K562 (cell line): ENCODE measurements around the gene TUBA4B. TPM values are rescaled to one million over a fixed set of nuclear protein-coding genes. Genes with fewer than 3 reads are reported as not detected.

Experiments used
- ADNP ChIP-seq: fragments of 200-800 bp; sonication (Bioruptor generic); IDR thresholded peaks from 2 replicates; pipeline ENCODE4 v1.6.1; 2016; ENCODE audit warnings: missing genetic modification characterization, missing compliant biosample characterization
- ARID4B ChIP-seq: sonication (generic); formaldehyde crosslinking; IDR thresholded peaks from 2 replicates; pipeline ENCODE4 v1.8.0; 2022; ENCODE audit warnings: mild to moderate bottlenecking, missing genetic modification reagents
- EZH2 ChIP-seq: IDR thresholded peaks from 2 replicates; pipeline ENCODE4 v1.6.1; 2012; ENCODE audit warnings: low read depth, mild to moderate bottlenecking, inconsistent platforms, low read length, borderline replicate concordance
- FOXP1 ChIP-seq: sonication (generic); formaldehyde crosslinking; IDR thresholded peaks from 2 replicates; pipeline ENCODE4 v1.8.0; 2022; ENCODE audit warnings: mild to moderate bottlenecking, missing genetic modification reagents
- GATA2 ChIP-seq: sonication (generic); formaldehyde crosslinking; IDR thresholded peaks from 2 replicates; pipeline ENCODE4 v1.4.0; 2020; ENCODE audit warnings: mild to moderate bottlenecking, missing genetic modification reagents
- ILF3 ChIP-seq: fragments of 450-650 bp; IDR thresholded peaks from 2 replicates; pipeline ENCODE4 v1.6.1; 2018; ENCODE audit warnings: antibody characterized with exemption, mild to moderate bottlenecking, moderate library complexity, borderline replicate concordance
- KDM1A ChIP-seq, 2 experiments: fragments of 450-650 bp; IDR thresholded peaks; 2 replicates each; pipeline ENCODE4 v1.6.1; 2016; ENCODE audit warnings: mild to moderate bottlenecking in 2 of 2
- KLF1 ChIP-seq: fragments of 450-650 bp; IDR thresholded peaks from 2 replicates; pipeline ENCODE4 v1.6.1; 2016; ENCODE audit warnings: missing genetic modification characterization, missing compliant biosample characterization
- MTA2 ChIP-seq: fragments of 450-650 bp; IDR thresholded peaks from 2 replicates; pipeline ENCODE4 v1.6.1; 2016; ENCODE audit warnings: low read depth
- POLR2G ChIP-seq: fragments of 200-400 bp; formaldehyde crosslinking; IDR thresholded peaks from 2 replicates; pipeline ENCODE4 v1.6.1; 2017; ENCODE audit warnings: low read depth, mild to moderate bottlenecking, antibody characterized with exemption, low read length, moderate library complexity
- POLR3G ChIP-seq: IDR thresholded peaks from 2 replicates; pipeline ENCODE4 v1.6.1; 2011; ENCODE audit not compliant: insufficient read length, insufficient replicate concordance; ENCODE audit errors: extremely low read depth
- PYGO2 ChIP-seq: fragments of 450-650 bp; IDR thresholded peaks from 2 replicates; pipeline ENCODE4 v1.6.1; 2016; ENCODE audit warnings: mild to moderate bottlenecking, missing genetic modification characterization, moderate library complexity, missing compliant biosample characterization
- RBM17 ChIP-seq: fragments of 200-400 bp; formaldehyde crosslinking; IDR thresholded peaks from 2 replicates; pipeline ENCODE4 v1.6.1; 2017; ENCODE audit warnings: low read depth, mild to moderate bottlenecking, low read length, borderline replicate concordance
- SMAD3 ChIP-seq: fragments of 450-650 bp; formaldehyde crosslinking; conservative IDR thresholded peaks from 2 replicates; pipeline ENCODE4 v1.4.0; 2020; ENCODE audit warnings: mild to moderate bottlenecking
- SP1 ChIP-seq: sonication (generic); formaldehyde crosslinking; IDR thresholded peaks from 2 replicates; pipeline ENCODE4 v1.8.1; 2022; ENCODE audit warnings: mild to moderate bottlenecking, missing genetic modification reagents
- TEAD4 ChIP-seq, 2 experiments: sonication (generic) in 1 of 2; formaldehyde crosslinking in 1 of 2; IDR thresholded peaks; 2 replicates each; pipeline versions ENCODE4 v1.6.1 to v1.8.0; 2012 to 2022; ENCODE audit warnings: borderline replicate concordance in 1 of 2, inconsistent platforms in 1 of 2, low read length in 1 of 2, mild to moderate bottlenecking in 1 of 2, missing genetic modification reagents in 1 of 2
- ZBTB33 ChIP-seq: sonication (generic); formaldehyde crosslinking; IDR thresholded peaks from 2 replicates; pipeline ENCODE4 v1.8.1; 2023; ENCODE audit warnings: mild to moderate bottlenecking, missing genetic modification reagents
- ZNF140 ChIP-seq: fragments of 250-450 bp; sonication (Bioruptor Pico); IDR thresholded peaks from 2 replicates; pipeline ENCODE4 v1.8.0; 2021; ENCODE audit warnings: moderate library complexity, mild to moderate bottlenecking, inconsistent platforms
- ZNF197 ChIP-seq: fragments of 200-800 bp; sonication (Bioruptor generic); IDR thresholded peaks from 2 replicates; pipeline ENCODE4 v1.6.1; 2016; ENCODE audit warnings: low read depth, missing genetic modification characterization, missing compliant biosample characterization
- ZNF239 ChIP-seq: fragments of 250-450 bp; sonication (Bioruptor Pico); IDR thresholded peaks from 2 replicates; pipeline ENCODE4 v1.4.0; 2020; ENCODE audit warnings: mild to moderate bottlenecking
- ZNF24 ChIP-seq: fragments of 450-650 bp; IDR thresholded peaks from 2 replicates; pipeline ENCODE4 v1.6.1; 2016
- ZNF445 ChIP-seq: fragments of 250-450 bp; sonication (Bioruptor Pico); IDR thresholded peaks from 2 replicates; pipeline ENCODE4 v1.4.0; 2020; ENCODE audit warnings: low read depth, mild to moderate bottlenecking, moderate library complexity
- ZNF583 ChIP-seq: fragments of 250-450 bp; sonication (Bioruptor Pico); IDR thresholded peaks from 2 replicates; pipeline ENCODE4 v1.4.0; 2020
- polyA plus RNA-seq, 8 experiments: library from polyadenylated mRNA; depleted of rRNA in 4 of 8; stranded (reverse) in 5 of 8; unstranded in 3 of 8; fragments of >200 nt; fragmentation: Nextera tagmentation in 2 of 8; fragmentation: Illumina TruSeq in 1 of 8; extraction: Ambion mirVana in 2 of 8; extraction: Trizol in 1 of 8; gene quantifications; 2 replicates each; pipeline versions ENCODE4 v1.2.1 to v1.2.3, GENCODE V29; 2011 to 2014; ENCODE audit warnings: inconsistent platforms in 1 of 8, missing spikeins in 1 of 8
- total RNA-seq, 7 experiments: library from RNA; depleted of rRNA in 6 of 7; stranded (reverse); fragments of >200 nt in 6 of 7; fragmentation: Illumina TruSeq in 2 of 7; extraction: Trizol in 2 of 7; gene quantifications; 2 replicates each; pipeline versions ENCODE4 v1.2.1 to v1.2.3, GENCODE V29; 2011 to 2021; ENCODE audit warnings: low replicate concordance in 1 of 7

TUBA4B gene
- total and polyA plus RNA-seq, 9 of the 15 experiments (the other 6 are each of a cell fraction or from before 2014, with no cell fraction given) = 0.04 TPM; not detected in 8

GRCh38 chr2:219279151-219279915 is 26.3 kb downstream of the TUBA4B start, which contains the start of gene DNAJB2 (continued):
- TF ChIP-seq EZH2 = no peak
- 0 out of 2 replicates have a peak, but pooled peaks have one; percentile 67 for TF ChIP-seq ZNF445 (CRISPR knock-in tag)
- 0 out of 2 replicates have a peak, but pooled peaks have one; percentile 54 for TF ChIP-seq ILF3
- peak; percentile 95 for TF ChIP-seq MTA2
- TF ChIP-seq TEAD4 (IDR thresholded peaks at IDR 0.05; ENCODE audit: low read length) = peak; percentile 97
- TF ChIP-seq TEAD4 (CRISPR knock-in tag; IDR thresholded peaks at IDR 0.05; ENCODE audit: borderline replicate concordance) = no peak
- no peak for TF ChIP-seq ZNF140 (CRISPR knock-in tag)
- no peak for TF ChIP-seq RBM17
- peak; percentile 98 for TF ChIP-seq GATA2 (CRISPR knock-in tag)
- TF ChIP-seq FOXP1 (CRISPR knock-in tag) = peak; percentile 83; the same call in 1 of the 2 replicates
- TF ChIP-seq PYGO2 (tag) = no peak
- peak; percentile 86 to 87 for TF ChIP-seq KDM1A (IDR thresholded peaks at IDR 0.05)
- TF ChIP-seq ZNF197 (CRISPR knock-in tag) = peak; percentile 93; the same call in 1 of the 2 replicates
- peak; percentile 87 for TF ChIP-seq ARID4B (CRISPR knock-in tag)
- TF ChIP-seq ZBTB33 (CRISPR knock-in tag) = peak; percentile 56; the same call in 1 of the 2 replicates
- no peak for TF ChIP-seq POLR3G
- TF ChIP-seq ZNF24 = peak; percentile 12; the same call in 1 of the 2 replicates
- peak; percentile 87 for TF ChIP-seq KLF1 (tag)
- TF ChIP-seq SMAD3 = peak; percentile 88
- TF ChIP-seq SP1 = peak; percentile 88
- peak; percentile 71 for TF ChIP-seq ZNF239 (CRISPR knock-in tag)
- no peak for TF ChIP-seq ADNP (tag)
- peak; percentile 87 for TF ChIP-seq ZNF583
- TF ChIP-seq POLR2G = peak; percentile 48; the same call in 1 of the 2 replicates
